ENCODE results near the gene SMAD4.

- TF ChIP-seq CREB1 (IDR thresholded peaks at IDR 0.05; ENCODE audit: low read depth): no peak
- no peak for TF ChIP-seq TAF1 (IDR thresholded peaks at IDR 0.05; ENCODE audit: low read depth)
- TF ChIP-seq EP300 (IDR thresholded peaks at IDR 0.05; ENCODE audit: borderline replicate concordance): no peak
Measured at GRCh38 chr18:51121597-51121857, 91.5 kb downstream of the SMAD4 start.

Measured in Ishikawa (cell line).